ENCODE data around the gene REPS1. TPM values are rescaled to one million over a fixed set of nuclear protein-coding genes. Genes with fewer than 3 reads are reported as not detected.

REPS1 gene
- total RNA-seq, 1 experiment from 2014 or later, result 74.4 TPM

DNA sequence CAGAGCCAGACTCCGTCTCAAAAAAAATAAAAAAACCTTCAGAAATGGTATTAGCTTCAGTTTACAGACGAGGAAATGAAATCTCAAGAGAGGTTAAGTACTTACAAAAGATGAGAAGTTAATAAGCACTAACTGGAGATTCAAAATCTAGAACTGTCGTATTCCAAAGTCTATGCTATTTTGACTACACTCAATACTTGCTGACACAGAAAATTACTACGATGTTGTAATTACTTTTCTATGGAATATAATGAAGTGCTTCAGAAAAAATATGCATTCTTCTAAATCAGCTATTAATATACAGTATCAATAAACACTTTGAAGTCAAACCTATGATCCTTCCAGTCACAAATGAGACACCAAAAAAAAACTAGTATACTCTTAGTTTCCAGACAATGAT lies 12.2 kb downstream of the REPS1 start:
- Histone ChIP-seq H3K14ac (ENCODE audit: insufficient read depth, low read length) (no peak overlapping the region), H3K4me1 (ENCODE audit: insufficient read depth, low read length) (peaks cover 12% of the 10 kb centered on the region; the same call in 1 of the 2 replicates), H4K20me1 (ENCODE audit: control insufficient read depth, insufficient read depth, insufficient read length) (no peaks in the 10 kb centered on the region), H3T11ph (ENCODE audit: low read length) (no peak overlapping the region), H2BK5ac (ENCODE audit: insufficient read length, low read length) (no peak overlapping the region), H3K9me3 (ENCODE audit: control insufficient read depth, low read depth, low read length) (no peaks in the 10 kb centered on the region), H3K23ac (ENCODE audit: insufficient read length, low read depth, low read length) (no peak overlapping the region), H4K8ac (replicated peaks; ENCODE audit: insufficient read length, low read depth, low read length) (no peak overlapping the region), H4K91ac (ENCODE audit: insufficient read length, low read depth, low read length) (no peak overlapping the region), H2BK20ac (ENCODE audit: low read depth, low read length, poor library complexity, severe bottlenecking) (no peak overlapping the region), H3K4ac (ENCODE audit: low read depth, low read length) (no peak overlapping the region), H3K27me3 (ENCODE audit: insufficient read depth, low read length) (no peaks in the 10 kb centered on the region), H3K79me1 (ENCODE audit: insufficient read depth, low read depth, low read length, poor library complexity, severe bottlenecking) (no peaks in the 10 kb centered on the region), H2BK120ac (ENCODE audit: low read depth, low read length, poor library complexity, severe bottlenecking) (no peak overlapping the region), H3K79me2 (ENCODE audit: insufficient read depth, low read length) (peaks cover 21% of the 10 kb centered on the region; the same call in 1 of the 2 replicates), H3K9ac (ENCODE audit: extremely low read depth, insufficient read length, low read length) (no peak overlapping the region), H4K5ac (ENCODE audit: insufficient read length, low read depth, low read length) (no peak overlapping the region), H3K56ac (ENCODE audit: insufficient read length, low read depth, low read length) (no peak overlapping the region), H2AFZ (ENCODE audit: low read length) (no peak overlapping the region), H3K27ac (ENCODE audit: insufficient read length, low read depth, low read length) (no peak overlapping the region), H2BK15ac (ENCODE audit: low read depth, low read length) (no peak overlapping the region), H3K4me2 (ENCODE audit: insufficient read depth, insufficient read length, low read length) (no peak overlapping the region), H2AK5ac (ENCODE audit: insufficient read length, low read length) (no peak overlapping the region), H2BK12ac (ENCODE audit: insufficient read length, low read depth, low read length) (no peak overlapping the region), H3K23me2 (ENCODE audit: insufficient read length, low read depth, low read length, poor library complexity, severe bottlenecking) (no peaks in the 10 kb centered on the region), H3K18ac (ENCODE audit: insufficient read length, low read depth, low read length) (no peak overlapping the region)
- Mint-ChIP-seq H3K27me3 (ENCODE audit: low read depth) (no peaks in the 10 kb centered on the region), H3K36me3 (ENCODE audit: insufficient read depth in 1 of 3, low read depth in 3 of 3) (no peaks in the 10 kb centered on the region), H3K9me3 (no peaks in the 10 kb centered on the region), H3K27ac (peak overlapping the region in 1 of 3 experiments; percentile 46; a peak in 1 of 7 replicates), H3K4me1 (peaks cover 80 to 83% of the 10 kb centered on the region in 2 experiments), H3K4me3 (no peak overlapping the region)
- no peak for DNase-seq
- TF ChIP-seq, protein P1, sequence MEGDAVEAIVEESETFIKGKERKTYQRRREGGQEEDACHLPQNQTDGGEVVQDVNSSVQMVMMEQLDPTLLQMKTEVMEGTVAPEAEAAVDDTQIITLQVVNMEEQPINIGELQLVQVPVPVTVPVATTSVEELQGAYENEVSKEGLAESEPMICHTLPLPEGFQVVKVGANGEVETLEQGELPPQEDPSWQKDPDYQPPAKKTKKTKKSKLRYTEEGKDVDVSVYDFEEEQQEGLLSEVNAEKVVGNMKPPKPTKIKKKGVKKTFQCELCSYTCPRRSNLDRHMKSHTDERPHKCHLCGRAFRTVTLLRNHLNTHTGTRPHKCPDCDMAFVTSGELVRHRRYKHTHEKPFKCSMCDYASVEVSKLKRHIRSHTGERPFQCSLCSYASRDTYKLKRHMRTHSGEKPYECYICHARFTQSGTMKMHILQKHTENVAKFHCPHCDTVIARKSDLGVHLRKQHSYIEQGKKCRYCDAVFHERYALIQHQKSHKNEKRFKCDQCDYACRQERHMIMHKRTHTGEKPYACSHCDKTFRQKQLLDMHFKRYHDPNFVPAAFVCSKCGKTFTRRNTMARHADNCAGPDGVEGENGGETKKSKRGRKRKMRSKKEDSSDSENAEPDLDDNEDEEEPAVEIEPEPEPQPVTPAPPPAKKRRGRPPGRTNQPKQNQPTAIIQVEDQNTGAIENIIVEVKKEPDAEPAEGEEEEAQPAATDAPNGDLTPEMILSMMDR (conservative IDR thresholded peaks at IDR 0.05), result no peak
- no CpG with 5 or more reads among the region's 4 CpGs for WGBS (ENCODE audit: extremely low coverage, insufficient read length, low lambda C conversion rate)
